HL-60/S4 treated with retinoic acid at 250 ng/mL for 4 days and 3 days (cell line): Measurements from ENCODE around the gene AGBL3.

Experiments
- in situ Hi-C: fragments of 300-500 bp; cut with MboI; formaldehyde crosslinking; loops from 2 replicates; pipeline ENCODE4 v1.7.0; 2022; ENCODE audit warnings: low sequenced_read_pairs

The AGBL3 gene

GRCh38 chr7:135143885-135144668, 157.8 kb downstream of the AGBL3 start:
- in situ Hi-C loops, result no loop called here

- in situ Hi-C loops, result no loop called here
Measured at GRCh38 chr7:135147341-135147898, 161.1 kb downstream of the AGBL3 start.

GRCh38 chr7:135147899-135148721, 161.8 kb downstream of the AGBL3 start, which contains the start of gene TMEM140:
TMEM140 (plus strand) TSS chr7:135148072; CDS start chr7:135164442, 16,370 bp downstream.
- in situ Hi-C loops, result no loop called here

GRCh38 chr7:135150072-135150782, 163.9 kb downstream of the AGBL3 start:
- in situ Hi-C loops, result no loop called here

GRCh38 chr7:135151132-135151531, 164.8 kb downstream of the AGBL3 start:
- in situ Hi-C loops, result no loop called here

GRCh38 chr7:135151533-135151932, 165.2 kb downstream of the AGBL3 start:
- in situ Hi-C loops, result no loop called here

- in situ Hi-C loops, result no loop called here
Measured at GRCh38 chr7:135152442-135152841, 166.1 kb downstream of the AGBL3 start.

- in situ Hi-C loops, result no loop called here
Measured at GRCh38 chr7:135154734-135155133, 168.4 kb downstream of the AGBL3 start.

- in situ Hi-C loops, result no loop called here
Measured at GRCh38 chr7:135156290-135156689, 170.0 kb downstream of the AGBL3 start.

GRCh38 chr7:135158141-135158655, 171.9 kb downstream of the AGBL3 start:
- in situ Hi-C loops, result no loop called here

- in situ Hi-C loops, result no loop called here
Measured at GRCh38 chr7:135158874-135159273, 172.6 kb downstream of the AGBL3 start.

GRCh38 chr7:135159359-135160085, 173.2 kb downstream of the AGBL3 start:
- in situ Hi-C loops, result no loop called here

- in situ Hi-C loops, result no loop called here
Measured at GRCh38 chr7:135160098-135160857, 174.0 kb downstream of the AGBL3 start.

- in situ Hi-C loops, result no loop called here
Measured at GRCh38 chr7:135160858-135161653, 174.7 kb downstream of the AGBL3 start.

GRCh38 chr7:135161669-135162068, 175.4 kb downstream of the AGBL3 start:
- in situ Hi-C loops, result no loop called here

- in situ Hi-C loops, result no loop called here
Measured at GRCh38 chr7:135162382-135163001, 176.2 kb downstream of the AGBL3 start.

GRCh38 chr7:135164357-135165061, 178.2 kb downstream of the AGBL3 start:
- in situ Hi-C loops, result no loop called here
